NCI-H524 treated with DMSO at 0.1 percent for 48 hours (cell line): ENCODE measurements around the gene MIOX.
A peak's percentile ranks its signal among the peaks of the same experiment; 100 is the strongest.
"Not testable (repeated sequence)": the region's sequence is repeated elsewhere in the genome, so short reads cannot be mapped to it uniquely, and the experiment has no call there.

Source experiments
- DNase-seq: peaks from one replicate; lab custom pipeline; 2025; lab: John Stamatoyannopoulos, UW

MIOX gene

DNA sequence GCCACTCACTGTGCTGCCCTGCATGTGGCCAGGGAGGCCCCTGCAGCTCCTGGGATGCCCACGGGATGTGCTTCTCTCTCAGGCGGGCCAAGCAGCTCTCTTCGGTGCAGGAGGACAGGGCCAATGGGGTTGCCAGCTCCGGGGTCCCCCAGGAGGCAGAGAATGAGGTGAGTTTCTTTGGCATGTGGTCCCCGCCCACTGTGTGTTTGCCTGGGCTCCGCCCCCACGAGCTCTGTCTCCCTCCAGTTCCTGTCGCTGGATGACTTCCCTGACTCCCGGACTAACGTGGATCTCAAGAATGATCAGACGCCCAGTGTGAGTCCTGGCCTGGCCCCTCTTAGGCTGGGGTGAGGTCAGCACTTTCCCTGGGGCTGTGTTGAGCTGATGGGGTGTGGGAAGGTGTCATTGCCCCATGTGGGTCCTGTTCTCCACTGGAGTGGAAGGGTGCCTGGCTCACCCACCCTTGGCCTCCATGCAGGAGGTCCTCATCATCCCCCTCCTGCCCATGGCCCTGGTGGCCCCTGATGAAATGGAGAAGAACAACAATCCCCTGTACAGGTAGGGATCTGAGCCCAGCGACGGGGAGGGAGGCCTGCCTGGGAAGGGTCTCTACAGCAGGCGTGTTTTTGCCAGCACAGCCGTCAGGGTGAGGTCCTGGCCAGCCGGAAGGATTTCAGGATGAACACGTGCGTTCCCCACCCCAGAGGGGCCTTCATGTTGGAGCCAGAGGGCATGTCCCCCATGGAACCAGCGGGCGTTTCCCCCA lies 31.0 kb downstream of the MIOX start:
- no peak for DNase-seq

DNA sequence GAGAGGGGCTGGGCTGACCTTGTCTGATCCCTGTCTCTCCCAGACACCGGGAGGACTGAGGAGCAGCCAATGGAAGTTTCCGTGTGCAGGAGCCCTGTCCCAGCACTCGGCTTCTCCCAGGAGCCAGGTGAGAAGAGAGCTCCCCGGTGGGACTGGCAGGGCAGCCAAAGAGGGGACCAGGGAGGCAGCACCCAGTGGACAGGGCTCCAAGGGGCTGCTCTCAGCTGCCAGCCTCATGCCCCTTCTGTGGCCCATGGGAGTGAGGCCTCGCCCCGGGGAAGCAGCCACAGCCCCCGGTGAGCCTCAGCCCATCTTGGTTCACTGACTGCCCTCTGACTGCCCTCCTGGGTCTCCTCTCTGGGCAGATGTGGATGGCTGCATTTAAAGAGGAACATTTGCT lies 31.9 kb downstream of the MIOX start:
- no peak for DNase-seq

DNA sequence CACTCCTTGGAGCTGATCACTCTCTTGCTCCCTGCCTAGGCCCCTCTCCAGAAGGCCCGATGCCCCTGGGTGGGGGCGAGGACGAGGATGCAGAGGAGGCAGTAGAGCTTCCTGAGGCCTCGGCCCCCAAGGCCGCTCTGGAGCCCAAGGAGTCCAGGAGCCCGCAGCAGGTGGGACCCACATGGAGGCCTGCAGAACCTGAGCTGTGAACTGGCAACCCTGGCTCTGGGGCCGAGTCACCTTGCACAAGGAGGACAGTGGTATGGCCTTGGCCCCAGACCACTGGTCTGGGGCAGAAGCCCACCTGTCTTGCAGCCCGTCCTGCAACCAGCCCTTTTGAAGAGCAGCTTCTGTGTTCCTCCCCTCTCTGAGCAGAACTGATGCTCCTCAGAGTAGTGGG lies 32.5 kb downstream of the MIOX start:
- DNase-seq = no peak

DNA sequence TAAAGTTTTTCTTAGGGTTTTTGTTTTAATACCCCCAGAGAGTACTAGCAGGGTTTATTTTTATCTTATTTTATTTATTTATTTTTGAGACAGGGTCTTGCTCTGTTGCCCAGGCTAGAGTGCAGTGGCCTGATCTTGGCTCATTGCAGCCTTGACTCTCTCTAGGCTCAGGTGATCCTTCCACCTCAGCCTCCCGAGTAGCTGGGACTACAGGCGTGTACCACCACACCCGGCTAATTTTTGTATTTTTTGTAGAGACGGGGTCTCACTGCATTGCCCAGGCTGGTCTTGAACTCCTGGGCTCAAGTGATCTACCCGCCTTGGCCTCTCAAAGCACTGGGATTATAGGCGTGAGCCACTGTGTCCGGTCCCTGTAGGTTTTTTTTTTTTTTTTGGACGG lies 33.5 kb downstream of the MIOX start:
- not testable (repeated sequence) for DNase-seq

DNA sequence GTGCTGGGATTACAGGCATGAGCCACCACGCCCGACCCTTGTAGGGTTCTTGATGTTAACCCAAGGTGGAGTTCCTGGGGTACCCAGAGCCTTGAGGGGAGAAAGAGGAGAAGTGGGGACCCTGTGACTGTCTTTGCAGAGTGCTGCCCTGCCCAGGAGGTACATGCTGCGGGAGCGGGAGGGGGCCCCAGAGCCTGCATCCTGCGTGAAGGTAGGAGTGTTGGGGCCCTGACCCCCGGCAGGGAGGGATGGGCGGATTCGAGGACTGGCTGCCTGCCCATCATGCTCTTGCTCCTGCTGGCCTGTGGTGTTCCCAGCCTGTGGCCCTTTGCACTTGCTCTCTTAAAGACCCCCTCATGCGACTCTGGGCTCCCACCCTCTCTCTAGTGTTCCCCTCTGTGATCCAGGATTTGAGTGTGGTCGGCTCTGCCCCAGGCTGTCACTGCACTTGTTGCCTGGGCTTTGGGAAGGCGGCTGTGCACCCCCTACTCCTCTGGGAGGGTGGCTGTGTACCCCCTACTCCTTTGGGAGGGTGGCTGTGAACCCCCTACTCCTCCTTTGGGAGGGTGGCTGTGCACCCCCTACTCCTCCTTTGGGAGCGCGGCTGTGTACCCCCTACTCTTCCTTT lies 34.3 kb downstream of the MIOX start:
- no peak for DNase-seq

DNA sequence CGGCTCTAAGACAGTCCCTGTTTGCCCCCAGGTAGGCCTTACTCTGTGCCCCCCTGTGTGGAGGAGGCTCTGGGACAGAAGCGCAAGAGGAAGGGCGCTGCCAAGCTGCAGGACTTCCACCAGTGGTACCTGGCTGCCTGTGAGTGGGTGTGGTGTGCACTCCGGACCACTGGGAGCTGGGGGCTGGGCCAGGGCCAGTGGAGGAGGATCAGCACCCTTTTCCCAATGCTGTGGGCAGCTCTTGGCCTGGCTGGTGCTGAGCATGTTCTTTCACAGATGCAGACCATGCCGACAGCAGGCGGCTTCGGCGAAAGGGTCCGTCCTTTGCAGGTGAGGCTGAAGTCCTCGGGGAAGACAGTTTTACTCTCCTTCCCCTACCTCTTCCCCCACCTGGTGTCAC lies 35.1 kb downstream of the MIOX start:
- DNase-seq = no peak

DNA sequence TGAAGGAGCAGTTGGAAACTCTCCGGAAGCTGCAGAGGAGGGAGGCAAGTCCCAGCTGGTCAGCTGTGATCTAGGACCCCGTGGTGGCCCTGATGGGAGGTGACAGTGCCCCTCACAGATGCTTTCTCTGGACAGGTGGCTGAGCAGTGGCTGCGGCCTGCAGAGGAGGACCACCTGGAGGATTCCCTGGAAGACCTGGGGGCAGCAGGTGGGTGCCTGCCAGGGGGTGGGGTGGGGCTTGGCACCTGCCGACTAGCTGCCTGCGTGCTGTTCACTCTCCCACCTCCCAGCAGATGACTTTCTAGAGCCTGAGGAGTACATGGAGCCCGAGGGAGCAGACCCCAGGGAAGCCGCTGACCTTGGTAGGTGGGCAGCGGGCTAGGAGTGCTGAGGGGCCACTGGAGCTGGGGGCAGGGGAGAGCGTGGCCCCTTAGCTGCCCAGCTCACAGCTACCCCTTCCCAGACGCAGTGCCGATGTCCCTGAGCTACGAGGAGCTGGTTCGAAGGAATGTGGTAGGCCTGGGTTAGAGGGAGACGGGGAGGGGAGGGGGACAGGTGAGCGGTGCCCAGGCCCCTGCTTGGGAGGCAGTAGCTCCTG lies 35.6 kb downstream of the MIOX start:
- DNase-seq = no peak

DNA sequence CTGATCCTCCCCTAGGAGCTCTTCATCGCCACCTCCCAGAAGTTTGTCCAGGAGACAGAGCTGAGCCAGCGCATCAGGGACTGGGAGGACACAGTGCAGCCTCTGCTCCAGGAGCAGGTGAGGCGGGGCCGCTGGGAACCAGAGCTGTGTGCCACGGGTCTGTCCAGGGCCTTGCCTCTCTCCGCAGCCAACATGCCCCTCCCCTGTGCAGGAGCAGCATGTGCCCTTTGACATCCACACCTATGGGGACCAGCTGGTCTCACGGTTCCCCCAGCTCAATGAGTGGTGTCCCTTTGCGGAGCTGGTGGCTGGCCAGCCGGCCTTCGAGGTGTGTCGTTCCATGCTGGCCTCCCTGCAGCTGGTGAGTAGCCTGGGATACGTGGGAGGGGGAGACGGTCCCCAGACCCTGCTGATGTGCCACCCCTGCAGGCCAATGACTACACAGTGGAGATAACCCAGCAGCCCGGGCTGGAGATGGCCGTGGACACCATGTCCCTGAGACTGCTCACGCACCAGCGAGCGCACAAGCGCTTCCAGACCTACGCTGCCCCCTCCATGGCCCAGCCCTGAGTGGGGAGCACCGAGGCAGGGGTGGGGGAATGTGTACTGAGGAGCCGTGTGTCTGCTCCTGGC lies 36.3 kb downstream of the MIOX start:
- DNase-seq = no peak

- DNase-seq = no peak
These were observed 36.8 kb downstream of the MIOX start for GRCh38 chr22:50523458-50523805.

- no peak for DNase-seq
These were observed 37.4 kb downstream of the MIOX start for GRCh38 chr22:50523806-50524675.

DNA sequence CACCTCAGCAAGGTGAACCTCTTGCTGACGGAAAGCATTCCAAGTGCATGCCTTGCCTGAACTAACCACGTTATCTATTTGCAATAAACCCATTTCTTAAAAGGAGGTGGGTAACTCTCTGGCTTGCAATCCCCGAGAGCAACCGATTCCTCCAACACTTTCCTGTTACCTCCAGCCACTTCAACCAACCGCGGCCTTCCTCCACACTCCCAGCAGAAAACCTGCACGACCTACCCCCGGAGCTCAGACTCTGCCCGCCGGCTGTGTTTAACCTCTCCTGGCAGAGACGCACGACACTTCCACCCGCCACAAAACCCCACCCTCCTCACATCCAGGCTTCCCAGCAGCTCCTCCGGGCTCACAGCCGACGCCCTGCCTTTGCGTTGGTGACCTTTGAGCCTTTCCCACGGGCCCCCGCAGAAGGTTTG lies 38.0 kb downstream of the MIOX start:
- no peak for DNase-seq

- peak; percentile 60 for DNase-seq
These were observed 38.6 kb downstream of the MIOX start, which contains the start of gene SCO2 for GRCh38 chr22:50525104-50525857. TSS of gene SCO2 (minus strand) at chr22:50525598. CDS start at chr22:50524411, 1,187 bp downstream.

DNA sequence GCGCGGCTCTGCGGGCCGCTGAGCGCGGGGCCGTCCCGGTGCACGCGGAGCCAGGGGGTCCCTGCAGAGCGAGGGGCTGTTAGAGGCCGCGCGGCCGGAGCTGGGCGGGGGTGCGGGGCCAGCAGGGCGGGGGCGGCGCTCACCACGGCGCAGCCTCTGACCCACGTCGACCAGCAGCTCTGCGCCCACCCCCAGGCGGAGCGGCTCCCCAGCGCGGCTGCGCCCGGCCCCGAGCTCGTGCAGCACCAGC lies 39.1 kb downstream of the MIOX start:
- DNase-seq = no peak

DNA sequence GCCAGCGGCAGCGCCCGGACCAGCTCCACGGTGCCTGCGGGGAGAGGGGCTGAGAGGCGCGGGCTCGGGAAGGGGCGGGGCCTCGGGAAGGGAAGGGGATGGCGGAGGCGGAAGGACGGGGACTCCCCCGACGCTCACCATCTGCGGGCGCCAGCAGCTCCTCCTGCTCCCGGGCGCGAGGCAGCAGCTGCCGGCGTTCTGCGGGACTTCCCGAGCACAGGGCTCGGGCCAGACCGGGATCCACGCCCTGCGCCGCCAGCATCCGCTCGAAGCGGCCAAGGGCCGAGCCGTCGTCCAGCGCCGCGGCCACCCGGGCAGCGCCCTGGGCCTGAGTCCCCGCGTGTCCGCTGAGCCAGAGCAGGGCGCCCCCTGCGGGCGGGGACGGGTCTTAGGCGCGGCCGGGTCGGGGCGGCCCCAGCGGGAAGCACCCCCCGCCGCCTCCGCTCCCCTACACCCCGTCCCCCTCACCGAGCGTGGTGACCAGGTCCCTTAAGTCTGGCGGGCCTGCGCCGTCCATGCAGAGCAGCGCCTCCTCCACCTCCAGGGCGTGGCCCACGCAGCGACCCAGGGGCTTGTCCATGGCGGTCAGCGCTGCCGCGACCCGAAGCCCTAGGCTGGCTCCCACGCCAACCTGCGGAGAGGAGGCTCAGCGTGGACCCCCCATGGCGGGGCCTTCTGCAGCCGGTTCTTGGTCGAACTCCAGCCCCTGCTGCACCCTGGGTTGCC lies 39.6 kb downstream of the MIOX start:
- DNase-seq = peak; percentile 14

GRCh38 chr22:50526834-50527801 lies 40.5 kb downstream of the MIOX start:
- no peak for DNase-seq

DNA sequence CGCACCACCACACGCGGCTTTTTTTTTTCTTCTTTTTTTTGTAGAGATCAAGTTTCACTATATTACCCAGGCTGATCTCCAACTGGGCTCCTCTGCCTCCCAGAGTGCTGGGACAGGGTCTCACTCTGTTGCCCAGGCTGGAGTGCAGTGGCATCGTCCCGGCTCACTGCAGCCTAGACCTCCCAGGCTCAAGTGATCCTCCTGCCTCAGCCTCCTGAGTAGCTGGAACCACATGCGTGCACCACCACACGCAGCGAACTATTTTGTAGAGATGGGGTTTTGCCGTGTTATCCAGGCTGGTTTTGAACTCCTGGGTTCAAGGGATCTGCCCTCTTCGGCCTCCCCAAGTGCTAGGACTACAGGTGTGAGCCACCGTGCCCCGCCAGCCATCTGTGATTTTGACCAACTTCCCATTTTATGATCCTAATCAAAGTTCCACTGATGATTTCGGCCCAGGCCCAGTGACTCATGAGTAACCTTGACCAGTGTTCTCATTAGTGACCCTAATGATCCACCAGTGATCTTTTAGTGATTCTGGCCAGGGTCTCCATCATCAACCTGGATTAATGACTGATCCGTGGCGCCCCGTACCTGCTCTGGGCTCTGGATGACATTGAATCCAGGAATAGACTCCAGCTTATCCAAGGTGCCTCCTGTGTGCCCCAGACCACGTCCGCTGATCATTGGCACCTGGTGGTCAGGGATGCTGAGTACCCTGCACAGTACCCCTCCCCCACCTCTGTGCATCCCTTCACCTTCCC lies 41.4 kb downstream of the MIOX start:
- no peak for DNase-seq

GRCh38 chr22:50528682-50529415 lies 42.2 kb downstream of the MIOX start:
- DNase-seq = no peak

DNA sequence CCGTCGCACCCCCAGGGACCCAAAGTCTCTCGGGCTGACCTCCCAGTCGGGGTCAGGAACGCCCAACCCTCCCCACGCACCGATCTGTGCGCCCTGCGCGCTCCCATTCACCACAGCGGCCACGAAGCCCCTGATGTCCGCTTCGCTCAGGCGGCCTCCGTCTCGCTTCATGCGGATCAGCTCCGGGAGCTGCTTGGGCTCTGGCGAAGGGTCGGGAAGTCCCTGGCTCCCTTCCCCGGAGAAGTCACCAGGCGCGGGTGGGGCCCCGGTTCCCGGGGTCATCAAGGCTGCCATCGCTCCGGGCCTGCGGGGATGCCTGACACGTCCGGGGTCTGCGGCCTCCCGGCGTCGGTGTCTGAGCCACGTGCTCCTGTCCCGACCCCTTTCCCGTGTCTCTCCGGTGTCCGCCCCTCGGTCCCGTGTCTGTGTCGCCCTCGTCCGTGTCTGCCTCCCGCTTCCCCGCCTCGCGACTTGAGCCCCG lies 42.8 kb downstream of the MIOX start:
- DNase-seq = no peak
